ENCODE data around the gene RYR2. TPM values are rescaled to one million over a fixed set of nuclear protein-coding genes. Genes with fewer than 3 reads are reported as not detected.

The RYR2 gene
- total RNA-seq, 2 donors from 2014 or later = 14.2 to 17.1 TPM

DNA sequence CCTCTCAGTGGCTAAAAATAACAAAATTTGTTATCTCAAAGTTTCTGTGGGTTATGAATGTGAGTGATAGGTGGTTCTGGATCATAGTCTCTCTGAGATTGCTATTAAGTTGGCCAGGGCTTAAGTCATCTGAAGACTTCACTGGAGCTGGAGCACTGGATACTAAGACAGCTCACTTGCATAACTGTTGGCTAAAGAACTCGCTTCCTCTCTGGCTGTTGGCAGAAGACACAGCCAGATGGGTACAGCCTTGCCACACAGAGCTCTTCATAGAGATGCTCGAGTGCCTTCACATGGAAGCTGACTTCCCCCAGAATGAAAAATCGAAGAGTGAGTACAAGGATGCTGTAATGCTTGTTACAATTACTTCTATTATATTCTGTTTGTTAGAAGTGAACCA is 514.9 kb downstream of the RYR2 start:
- TF ChIP-seq POLR2A (IDR thresholded peaks at IDR 0.05) = no peak
- TF ChIP-seq CTCF (IDR thresholded peaks at IDR 0.05) = no peak

GRCh38 chr1:237562242-237562823 is 520.3 kb downstream of the RYR2 start:
- ATAC-seq (no peak), DNase-seq (no peak)
- no peaks in the 10 kb centered on the region for H3K9me3 ChIP-seq
- no peaks in the 10 kb centered on the region for H3K36me3 ChIP-seq (replicated peaks in 1 of 2; ENCODE audit: insufficient read depth in 1 of 2, low read depth in 2 of 2)
- no peaks in the 10 kb centered on the region for H3K4me1 ChIP-seq
- H3K27ac ChIP-seq = no peak overlapping the region
- H3K27me3 ChIP-seq = no peaks in the 10 kb centered on the region
- no peak overlapping the region for H3K4me3 ChIP-seq
- intact Hi-C loops (cut with DNase I) = no loop called here
- WGBS, 2 donors = 59 to 61% methylated on average over 4 of the region's 4 CpGs
- no peak for TF ChIP-seq POLR2A (IDR thresholded peaks at IDR 0.05)
- peak; percentile 45 to 58 (median 50) for TF ChIP-seq CTCF (IDR thresholded peaks at IDR 0.05)

More for the DNA sequence above, 514.9 kb downstream of the RYR2 start:
- no peak overlapping the region for H3K4me3 ChIP-seq
- intact Hi-C loops (cut with DNase I) = no loop called here
- WGBS, 2 donors = 64 to 83% methylated on average over 3 of the region's 3 CpGs
- no peak for ATAC-seq
- no peak for DNase-seq
- no peaks in the 10 kb centered on the region for H3K27me3 ChIP-seq
- no peaks in the 10 kb centered on the region for H3K36me3 ChIP-seq (replicated peaks in 1 of 2; ENCODE audit: insufficient read depth in 1 of 2, low read depth in 2 of 2)
- no peak overlapping the region for H3K27ac ChIP-seq
- no peaks in the 10 kb centered on the region for H3K4me1 ChIP-seq
- H3K9me3 ChIP-seq = no peaks in the 10 kb centered on the region

- H3K27ac ChIP-seq = no peak overlapping the region
- TF ChIP-seq CTCF (IDR thresholded peaks at IDR 0.05) (no peak), POLR2A (IDR thresholded peaks at IDR 0.05) (no peak)
- no peaks in the 10 kb centered on the region for H3K36me3 ChIP-seq (replicated peaks in 1 of 2; ENCODE audit: insufficient read depth in 1 of 2, low read depth in 2 of 2)
- no peaks in the 10 kb centered on the region for H3K27me3 ChIP-seq
- no peaks in the 10 kb centered on the region for H3K9me3 ChIP-seq
- DNase-seq = no peak
- intact Hi-C loops (cut with DNase I) = no loop called here
- no peak overlapping the region for H3K4me3 ChIP-seq
- no peak for ATAC-seq
- H3K4me1 ChIP-seq = no peaks in the 10 kb centered on the region
- 46 to 48% methylated on average over 7 of the region's 7 CpGs for WGBS, 2 donors
These were observed 523.3 kb downstream of the RYR2 start for GRCh38 chr1:237565236-237565635.

DNA sequence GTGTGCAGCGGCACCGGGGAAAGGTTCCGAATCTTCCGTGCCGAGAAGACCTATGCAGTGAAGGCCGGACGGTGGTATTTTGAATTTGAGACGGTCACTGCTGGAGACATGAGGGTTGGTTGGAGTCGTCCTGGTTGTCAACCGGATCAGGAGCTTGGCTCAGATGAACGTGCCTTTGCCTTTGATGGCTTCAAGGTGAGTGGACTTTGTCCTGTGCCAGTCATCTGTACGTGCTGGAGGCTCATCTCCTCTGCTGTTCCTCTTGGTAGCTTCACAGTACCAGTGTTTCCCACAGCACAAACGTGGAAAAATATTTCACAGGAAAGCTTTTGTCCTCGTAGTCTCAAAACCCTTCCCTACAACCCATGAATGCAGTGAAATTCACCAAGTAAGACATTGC is 524.6 kb downstream of the RYR2 start:
- no peak for TF ChIP-seq POLR2A (IDR thresholded peaks at IDR 0.05)
- no peak for TF ChIP-seq CTCF (IDR thresholded peaks at IDR 0.05)

DNA sequence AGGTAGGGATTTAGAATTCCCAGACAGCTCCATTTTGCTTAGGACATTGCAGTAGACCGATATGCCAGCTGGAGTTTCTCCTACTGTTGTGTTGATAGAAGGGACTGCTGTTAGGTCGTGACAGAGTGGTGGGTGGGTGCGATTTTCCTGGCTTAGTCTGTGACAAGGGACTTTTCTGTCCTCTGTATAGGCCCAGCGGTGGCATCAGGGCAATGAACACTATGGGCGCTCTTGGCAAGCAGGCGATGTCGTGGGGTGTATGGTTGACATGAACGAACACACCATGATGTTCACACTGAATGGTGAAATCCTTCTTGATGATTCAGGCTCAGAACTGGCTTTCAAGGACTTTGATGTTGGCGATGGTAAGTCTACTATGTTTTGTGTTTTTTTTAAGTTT is 527.0 kb downstream of the RYR2 start:
- Histone ChIP-seq H3K9me3 (no peaks in the 10 kb centered on the region), H3K27me3 (no peaks in the 10 kb centered on the region), H3K4me3 (no peak overlapping the region), H3K4me1 (no peaks in the 10 kb centered on the region), H3K36me3 (replicated peaks in 1 of 2; ENCODE audit: insufficient read depth in 1 of 2, low read depth in 2 of 2) (no peaks in the 10 kb centered on the region), H3K27ac (no peak overlapping the region)
- 68 to 74% methylated on average over 9 of the region's 9 CpGs for WGBS, 2 donors
- DNase-seq = no peak
- TF ChIP-seq POLR2A (IDR thresholded peaks at IDR 0.05) (no peak), CTCF (IDR thresholded peaks at IDR 0.05) (no peak)
- ATAC-seq = no peak
- intact Hi-C loops (cut with DNase I) = no loop called here

More for the DNA sequence above, 524.6 kb downstream of the RYR2 start:
- DNase-seq (no peak), ATAC-seq (no peak)
- Histone ChIP-seq H3K27ac (no peak overlapping the region), H3K9me3 (no peaks in the 10 kb centered on the region), H3K4me1 (no peaks in the 10 kb centered on the region), H3K36me3 (replicated peaks in 1 of 2; ENCODE audit: insufficient read depth in 1 of 2, low read depth in 2 of 2) (no peaks in the 10 kb centered on the region), H3K27me3 (no peaks in the 10 kb centered on the region), H3K4me3 (no peak overlapping the region)
- 67 to 69% methylated on average over 14 of the region's 14 CpGs for WGBS, 2 donors
- intact Hi-C loops (cut with DNase I) = no loop called here
